ENCODE measurements around the gene CASZ1. TPM values are rescaled to one million over a fixed set of nuclear protein-coding genes. Genes with fewer than 3 reads are reported as not detected.

CASZ1 gene
- total and polyA plus RNA-seq, 9 donors: 2.4 to 15.7 (median 4.0) TPM

DNA sequence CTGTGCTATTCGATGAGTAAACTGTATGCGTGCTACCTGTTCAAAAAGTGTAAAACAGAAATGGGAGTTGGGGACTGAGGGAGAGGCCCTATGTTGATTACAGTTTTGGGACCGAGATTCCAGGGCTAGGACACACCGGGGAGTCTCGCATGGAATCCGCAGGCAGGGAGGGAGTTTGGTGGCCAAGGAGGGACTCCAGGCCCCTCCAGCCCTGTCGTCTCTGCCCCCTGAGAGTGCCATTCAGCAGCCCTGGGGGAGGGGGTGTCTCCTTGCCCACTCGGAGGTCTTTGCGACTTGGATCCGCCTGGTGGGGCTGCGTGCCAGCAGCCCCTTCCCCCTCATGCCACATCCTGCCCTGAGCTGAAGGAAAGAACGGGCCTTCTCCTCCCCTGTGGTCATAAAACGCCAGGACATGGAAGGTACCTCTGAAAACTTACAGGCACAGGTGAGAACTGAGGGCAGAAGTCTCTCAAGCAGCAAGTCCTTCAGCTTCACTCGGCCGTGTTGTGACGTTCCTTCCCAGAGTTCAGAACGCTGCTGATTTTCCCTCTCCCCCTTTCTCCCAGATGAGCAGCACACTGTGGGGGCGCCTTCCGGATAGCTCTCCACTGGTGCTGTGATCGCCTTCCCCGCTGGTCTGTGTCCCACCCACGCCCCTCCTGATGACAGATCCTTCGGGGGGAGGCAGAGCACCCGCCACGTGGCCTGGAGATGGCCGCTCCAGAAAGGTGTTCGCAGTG lies 180.3 kb downstream of the CASZ1 start:
- H3K4me3 ChIP-seq: no peak overlapping the region
- intact Hi-C loops (cut with DNase I): no loop called here
- WGBS, 3 donors: 88 to 92% (median 91%) methylated on average over 27 of the region's 27 CpGs
- H3K4me1 ChIP-seq (ENCODE audit: insufficient read depth): no peaks in the 10 kb centered on the region
- H3K9me3 ChIP-seq: no peaks in the 10 kb centered on the region
- no peaks in the 10 kb centered on the region for H3K36me3 ChIP-seq
- no peak overlapping the region for H3K27ac ChIP-seq
- no peaks in the 10 kb centered on the region for H3K27me3 ChIP-seq
- TF ChIP-seq, protein P1, sequence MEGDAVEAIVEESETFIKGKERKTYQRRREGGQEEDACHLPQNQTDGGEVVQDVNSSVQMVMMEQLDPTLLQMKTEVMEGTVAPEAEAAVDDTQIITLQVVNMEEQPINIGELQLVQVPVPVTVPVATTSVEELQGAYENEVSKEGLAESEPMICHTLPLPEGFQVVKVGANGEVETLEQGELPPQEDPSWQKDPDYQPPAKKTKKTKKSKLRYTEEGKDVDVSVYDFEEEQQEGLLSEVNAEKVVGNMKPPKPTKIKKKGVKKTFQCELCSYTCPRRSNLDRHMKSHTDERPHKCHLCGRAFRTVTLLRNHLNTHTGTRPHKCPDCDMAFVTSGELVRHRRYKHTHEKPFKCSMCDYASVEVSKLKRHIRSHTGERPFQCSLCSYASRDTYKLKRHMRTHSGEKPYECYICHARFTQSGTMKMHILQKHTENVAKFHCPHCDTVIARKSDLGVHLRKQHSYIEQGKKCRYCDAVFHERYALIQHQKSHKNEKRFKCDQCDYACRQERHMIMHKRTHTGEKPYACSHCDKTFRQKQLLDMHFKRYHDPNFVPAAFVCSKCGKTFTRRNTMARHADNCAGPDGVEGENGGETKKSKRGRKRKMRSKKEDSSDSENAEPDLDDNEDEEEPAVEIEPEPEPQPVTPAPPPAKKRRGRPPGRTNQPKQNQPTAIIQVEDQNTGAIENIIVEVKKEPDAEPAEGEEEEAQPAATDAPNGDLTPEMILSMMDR (IDR thresholded peaks at IDR 0.05): no peak
- no peak for DNase-seq

DNA sequence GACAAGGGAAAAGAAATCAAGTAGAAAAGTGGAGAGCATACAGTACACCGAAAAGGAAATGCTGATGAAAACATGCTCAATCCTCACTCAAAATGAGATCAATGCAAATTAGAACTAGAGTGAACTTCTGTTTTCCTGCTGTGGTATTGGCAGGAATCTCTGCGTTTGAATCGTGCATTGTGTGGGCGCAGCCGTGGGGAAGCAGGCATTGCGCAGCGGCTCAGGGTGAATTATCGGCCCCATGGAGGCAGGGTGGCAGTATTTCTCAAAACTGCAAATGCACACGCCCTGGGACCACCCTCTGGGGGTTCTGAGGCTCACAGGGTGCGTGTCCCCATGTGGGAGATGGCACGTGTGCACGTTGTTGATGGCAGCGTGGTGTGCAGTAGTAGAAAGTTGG lies 181.1 kb downstream of the CASZ1 start:
- intact Hi-C loops (cut with DNase I): no loop called here
- H3K27me3 ChIP-seq: no peaks in the 10 kb centered on the region
- no peaks in the 10 kb centered on the region for H3K9me3 ChIP-seq
- no peaks in the 10 kb centered on the region for H3K36me3 ChIP-seq
- no peak overlapping the region for H3K27ac ChIP-seq
- WGBS, 3 donors: 95% methylated on average over 13 of the region's 13 CpGs
- no peak for DNase-seq
- H3K4me3 ChIP-seq: no peak overlapping the region
- H3K4me1 ChIP-seq (ENCODE audit: insufficient read depth): no peaks in the 10 kb centered on the region
- TF ChIP-seq, protein P1 (IDR thresholded peaks at IDR 0.05): no peak
- TF ChIP-seq POLR2A (IDR thresholded peaks at IDR 0.05): no peak

DNA sequence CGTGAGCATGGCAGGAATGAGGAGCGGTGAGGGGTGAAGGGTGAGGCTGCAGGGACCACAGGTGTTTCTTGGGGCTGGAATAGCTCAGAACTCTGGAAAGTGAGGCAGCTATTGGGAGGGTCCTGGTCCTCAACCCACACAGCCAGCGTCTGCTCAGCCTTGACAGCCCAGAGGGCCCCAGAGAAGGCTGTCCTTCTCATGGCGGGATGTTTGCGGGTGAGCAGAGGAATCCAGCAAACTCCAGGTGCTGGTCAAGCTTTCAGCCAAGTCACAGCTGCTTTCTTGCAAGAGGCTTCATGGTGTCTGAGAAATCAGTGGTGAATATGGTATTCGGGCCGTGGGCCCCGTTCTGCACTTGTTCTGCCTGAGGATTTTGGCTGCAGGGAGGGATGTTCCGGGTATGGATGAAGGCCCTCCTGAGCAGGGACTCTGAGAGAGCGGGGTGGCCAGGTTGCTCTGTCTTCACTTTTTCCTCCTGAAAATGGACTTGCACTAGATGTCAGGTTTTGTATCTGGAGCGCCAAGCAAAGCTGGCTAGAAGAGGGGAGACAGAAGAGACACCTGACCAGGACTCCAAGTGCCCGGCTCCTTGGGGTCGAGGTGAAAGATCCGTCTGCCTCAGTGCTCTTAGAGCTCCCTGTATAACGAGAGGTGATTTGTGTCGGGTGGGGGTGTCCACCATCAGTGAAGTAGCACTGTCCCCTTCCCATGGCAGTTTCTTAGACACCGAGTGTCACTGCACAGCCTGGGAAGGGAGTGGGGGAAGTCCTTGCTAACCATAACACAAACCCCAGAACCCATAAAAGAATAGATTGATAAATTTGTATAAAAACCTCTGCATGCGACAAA lies 181.8 kb downstream of the CASZ1 start:
- DNase-seq: no peak
- 81 to 89% (median 86%) methylated on average over 18 of the region's 18 CpGs for WGBS, 3 donors
- no peak overlapping the region for H3K27ac ChIP-seq
- no peaks in the 10 kb centered on the region for H3K9me3 ChIP-seq
- H3K4me3 ChIP-seq: no peak overlapping the region
- intact Hi-C loops (cut with DNase I): no loop called here
- H3K4me1 ChIP-seq (ENCODE audit: insufficient read depth): no peaks in the 10 kb centered on the region
- TF ChIP-seq, protein P1 (IDR thresholded peaks at IDR 0.05): no peak
- TF ChIP-seq EP300 (IDR thresholded peaks at IDR 0.05): no peak
- no peak for TF ChIP-seq POLR2A (IDR thresholded peaks at IDR 0.05)
- no peaks in the 10 kb centered on the region for H3K27me3 ChIP-seq
- H3K36me3 ChIP-seq: no peaks in the 10 kb centered on the region

DNA sequence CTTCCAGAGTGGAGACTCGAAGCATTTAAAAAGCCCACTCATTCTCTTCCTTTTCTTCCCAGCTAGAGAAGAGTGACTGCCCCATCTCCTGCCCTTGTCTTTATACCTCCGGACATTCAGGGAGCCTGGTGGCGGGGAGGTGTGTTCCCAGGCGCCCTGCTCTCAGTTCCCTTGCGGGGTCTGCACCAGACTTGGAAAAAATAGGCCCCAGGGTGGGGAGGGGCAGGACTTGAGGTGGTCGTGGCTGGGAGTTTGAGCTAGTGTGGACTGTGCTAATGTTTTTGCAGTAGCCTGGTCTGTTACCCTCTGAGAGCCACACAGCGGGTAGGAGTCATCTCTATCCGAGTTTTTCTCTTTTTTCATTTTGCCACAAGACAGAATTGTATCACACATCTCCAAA lies 182.6 kb downstream of the CASZ1 start:
- no peaks in the 10 kb centered on the region for H3K36me3 ChIP-seq
- TF ChIP-seq POLR2A (IDR thresholded peaks at IDR 0.05): no peak
- H3K4me1 ChIP-seq (ENCODE audit: insufficient read depth): no peaks in the 10 kb centered on the region
- no peaks in the 10 kb centered on the region for H3K27me3 ChIP-seq
- no peak overlapping the region for H3K4me3 ChIP-seq
- H3K9me3 ChIP-seq: no peaks in the 10 kb centered on the region
- intact Hi-C loops (cut with DNase I): no loop called here
- DNase-seq: no peak
- no peak overlapping the region for H3K27ac ChIP-seq
- WGBS, 3 donors: 89 to 93% (median 89%) methylated on average over 8 of the region's 8 CpGs

DNA sequence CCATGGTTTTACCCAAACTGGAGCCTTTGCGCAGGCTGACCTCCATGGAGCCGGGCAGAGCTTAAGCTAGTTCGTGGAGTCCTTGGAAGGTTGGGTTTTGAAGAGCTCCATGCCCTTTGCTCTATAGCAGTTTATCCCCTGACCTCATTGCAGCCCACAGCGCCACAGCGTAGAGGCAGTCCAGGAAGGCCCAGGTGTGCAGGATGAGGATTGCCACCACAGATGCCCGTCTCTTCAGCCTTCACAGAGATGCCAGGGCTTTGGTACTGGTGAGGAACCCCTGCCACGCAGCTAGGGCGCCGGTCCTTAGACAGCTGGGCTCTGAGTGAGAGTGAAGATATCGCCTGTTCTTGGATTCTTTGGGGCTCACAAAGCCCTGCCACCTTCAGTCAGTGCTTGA lies 183.1 kb downstream of the CASZ1 start:
- Histone ChIP-seq H3K36me3 (no peaks in the 10 kb centered on the region), H3K4me3 (no peak overlapping the region), H3K27ac (no peak overlapping the region), H3K27me3 (no peaks in the 10 kb centered on the region), H3K4me1 (ENCODE audit: insufficient read depth) (no peaks in the 10 kb centered on the region), H3K9me3 (no peaks in the 10 kb centered on the region)
- no peak for DNase-seq
- intact Hi-C loops (cut with DNase I): no loop called here
- TF ChIP-seq, protein P1 (IDR thresholded peaks at IDR 0.05): no peak
- no peak for TF ChIP-seq EP300 (IDR thresholded peaks at IDR 0.05)
- TF ChIP-seq POLR2A (IDR thresholded peaks at IDR 0.05): no peak
- WGBS, 3 donors: 98 to 99% (median 98%) methylated on average over 8 to 10 of the region's 10 CpGs
